GM21367 (cell line): ENCODE results near the gene FBXL16.
A peak's percentile ranks its signal among the peaks of the same experiment; 100 is the strongest.

Source experiments
- ATAC-seq: cut with Tn5 transposase; IDR thresholded peaks from one replicate; pipeline ENCODE4 v1.9.1; 2021; ENCODE audit not compliant: unreplicated experiment

The FBXL16 gene

DNA sequence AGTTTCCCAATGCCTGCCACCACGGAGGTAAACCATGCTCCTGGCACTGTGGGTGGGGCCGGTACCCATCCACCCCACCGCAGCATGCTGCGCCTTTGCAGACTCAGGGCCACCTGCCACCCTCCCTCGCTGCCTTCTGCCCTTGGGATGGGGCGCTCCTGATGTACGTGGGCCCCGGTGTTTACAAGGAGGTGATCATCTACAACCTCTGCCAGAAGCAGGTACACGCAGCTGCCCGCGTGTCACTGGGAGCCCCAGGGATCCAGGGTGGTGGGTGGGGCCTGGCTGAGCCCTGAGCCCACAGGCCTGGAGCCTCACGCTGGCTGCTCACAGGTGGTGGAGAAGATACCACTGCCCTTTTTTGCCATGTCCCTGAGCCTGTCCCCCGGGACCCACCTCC is 39.0 kb downstream of the FBXL16 start:
- ATAC-seq, result no peak

DNA sequence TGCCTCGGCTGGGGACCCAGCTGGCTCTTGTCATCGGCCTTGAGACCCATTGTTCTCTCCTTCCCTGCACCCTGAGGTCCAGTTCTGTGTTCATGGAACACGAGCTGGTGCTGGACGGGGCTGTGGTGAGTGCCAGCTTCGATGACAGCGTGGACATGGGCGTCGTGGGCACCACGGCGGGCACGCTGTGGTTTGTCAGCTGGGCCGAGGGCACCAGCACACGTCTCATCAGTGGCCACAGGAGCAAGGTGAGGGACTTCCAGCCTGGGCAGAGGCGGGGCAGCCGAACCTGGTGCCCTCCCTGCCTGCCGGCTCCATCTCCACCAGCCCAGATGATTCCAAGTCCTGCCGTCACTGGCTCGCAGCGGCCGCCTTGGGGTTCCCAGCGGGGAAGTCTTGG is 43.0 kb downstream of the FBXL16 start:
- ATAC-seq, result no peak

- no peak for ATAC-seq
These were observed 43.5 kb downstream of the FBXL16 start for GRCh38 chr16:662095-662494.

GRCh38 chr16:661184-661821 is 44.3 kb downstream of the FBXL16 start:
- no peak for ATAC-seq

DNA sequence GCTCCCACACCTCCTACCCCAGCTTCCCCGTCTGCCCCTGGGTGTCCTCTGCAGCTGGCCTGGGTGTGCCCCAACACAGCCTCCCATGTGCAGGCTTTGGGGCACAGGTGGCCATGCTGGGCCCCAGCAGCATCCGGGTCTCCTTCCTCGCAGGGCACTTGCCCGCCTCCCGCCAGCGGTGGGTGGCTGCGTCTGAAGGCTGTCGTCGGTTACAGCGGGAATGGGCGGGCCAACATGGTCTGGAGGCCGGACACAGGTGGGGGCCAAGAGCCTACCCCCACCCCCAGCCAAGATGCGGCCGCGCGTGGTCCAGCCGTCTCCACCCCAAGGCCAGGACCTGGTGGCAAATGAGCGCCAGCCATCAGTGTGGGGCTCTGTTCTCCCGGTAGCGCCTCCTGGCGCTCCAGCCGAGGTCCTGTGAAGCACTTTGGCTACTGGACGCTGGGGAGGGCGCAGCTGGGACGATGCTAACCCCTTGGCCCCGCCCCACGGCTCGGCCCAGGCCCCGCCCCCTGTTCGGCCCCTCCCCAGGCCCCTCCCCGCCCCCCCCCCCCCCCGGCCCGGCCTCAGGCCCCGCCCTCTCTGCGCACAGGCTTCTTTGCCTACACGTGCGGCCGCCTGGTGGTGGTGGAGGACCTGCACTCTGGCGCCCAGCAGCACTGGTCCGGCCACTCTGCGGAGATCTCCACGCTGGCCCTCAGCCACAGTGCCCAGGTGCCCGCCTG is 45.0 kb downstream of the FBXL16 start:
- no peak for ATAC-seq

- no peak for ATAC-seq
These were observed 45.5 kb downstream of the FBXL16 start for GRCh38 chr16:660132-660458.

- ATAC-seq, result no peak
These were observed 46.0 kb downstream of the FBXL16 start for GRCh38 chr16:659618-660017.

GRCh38 chr16:658679-659571 is 46.7 kb downstream of the FBXL16 start:
- no peak for ATAC-seq

DNA sequence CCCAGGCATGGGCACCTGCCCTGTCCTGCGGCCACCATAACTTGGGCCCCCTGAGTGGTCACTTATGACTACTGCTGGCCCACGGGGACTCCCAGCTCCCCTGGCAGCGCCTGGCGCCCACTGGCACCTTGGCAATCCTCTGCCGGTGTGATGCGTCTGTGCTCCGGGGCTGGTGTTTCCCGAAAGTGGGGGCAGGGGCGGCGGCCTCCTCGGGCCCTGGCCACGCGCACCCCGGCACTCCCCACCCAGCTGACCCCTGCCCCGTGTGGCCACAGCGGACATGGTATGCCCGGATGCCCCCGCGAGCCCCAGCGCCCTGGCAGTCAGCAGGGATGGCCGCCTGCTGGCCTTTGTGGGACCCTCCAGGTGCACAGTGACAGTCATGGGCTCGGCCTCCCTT is 48.1 kb downstream of the FBXL16 start:
- no peak for ATAC-seq

DNA sequence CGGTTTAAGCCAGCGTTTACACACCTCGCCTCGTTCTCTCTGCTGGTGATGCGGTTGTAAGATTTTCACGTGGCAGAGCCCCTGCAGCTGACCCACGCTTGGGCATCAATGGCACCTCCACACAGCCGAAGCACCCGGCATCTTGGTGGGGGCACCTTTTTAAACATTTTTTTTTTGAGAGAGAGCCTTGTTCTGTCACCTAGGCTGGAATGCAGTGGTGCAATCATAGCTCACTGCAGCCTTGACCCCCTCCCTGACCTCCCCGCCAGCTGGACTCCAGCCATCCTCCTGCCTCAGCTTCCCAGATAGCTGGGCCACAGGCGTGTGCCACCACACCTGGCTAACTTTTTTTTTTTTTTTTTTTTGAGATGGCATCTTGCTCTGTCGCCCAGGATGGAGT is 51.6 kb downstream of the FBXL16 start:
- no peak for ATAC-seq

GRCh38 chr16:652454-653305 is 52.9 kb downstream of the FBXL16 start:
- ATAC-seq, result no peak

GRCh38 chr16:651844-652243 is 53.8 kb downstream of the FBXL16 start:
- no peak for ATAC-seq

GRCh38 chr16:649631-650030 is 56.0 kb downstream of the FBXL16 start:
- no peak for ATAC-seq

GRCh38 chr16:648781-649589 is 56.6 kb downstream of the FBXL16 start, which contains the start of gene WDR90:
Gene WDR90, plus strand, starts transcription at chr16:649365. Its CDS starts 52 bp downstream, at chr16:649417.
- ATAC-seq, result peak; percentile 63

DNA sequence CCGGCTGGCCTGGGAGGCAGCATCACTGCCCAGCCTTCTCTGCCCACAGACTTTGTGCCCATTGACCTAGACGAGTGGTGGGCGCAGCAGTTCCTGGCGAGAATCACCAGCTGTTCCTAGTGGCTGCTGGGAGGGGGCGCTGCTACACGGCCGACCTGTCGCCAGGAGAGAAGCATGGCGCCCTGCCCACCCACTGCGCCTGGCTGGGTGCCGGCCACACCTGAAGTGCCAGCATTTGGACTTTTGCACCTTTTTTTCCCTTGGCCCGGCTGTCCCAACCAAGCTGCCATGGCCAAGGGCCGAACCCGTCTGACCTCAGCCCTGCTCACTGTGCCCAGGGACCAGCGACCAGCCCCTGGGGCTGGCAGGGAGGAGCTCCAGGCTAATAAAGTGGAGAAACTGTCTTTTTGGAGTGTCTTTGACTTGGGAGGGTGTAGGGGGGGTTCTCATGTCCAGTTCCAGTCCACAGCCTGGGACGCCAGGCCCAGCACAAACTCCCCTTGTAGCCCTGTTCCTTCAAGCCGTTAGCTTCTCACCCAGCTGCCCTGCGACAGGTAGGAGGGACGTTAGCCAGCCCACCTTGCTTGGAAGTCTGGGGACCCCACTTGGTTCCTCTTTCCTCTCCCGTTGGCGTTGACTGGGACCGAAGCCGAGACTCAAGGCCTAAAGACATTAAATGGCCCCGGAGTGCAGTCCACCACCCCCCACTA is 57.4 kb downstream of the FBXL16 start:
- ATAC-seq, result no peak

DNA sequence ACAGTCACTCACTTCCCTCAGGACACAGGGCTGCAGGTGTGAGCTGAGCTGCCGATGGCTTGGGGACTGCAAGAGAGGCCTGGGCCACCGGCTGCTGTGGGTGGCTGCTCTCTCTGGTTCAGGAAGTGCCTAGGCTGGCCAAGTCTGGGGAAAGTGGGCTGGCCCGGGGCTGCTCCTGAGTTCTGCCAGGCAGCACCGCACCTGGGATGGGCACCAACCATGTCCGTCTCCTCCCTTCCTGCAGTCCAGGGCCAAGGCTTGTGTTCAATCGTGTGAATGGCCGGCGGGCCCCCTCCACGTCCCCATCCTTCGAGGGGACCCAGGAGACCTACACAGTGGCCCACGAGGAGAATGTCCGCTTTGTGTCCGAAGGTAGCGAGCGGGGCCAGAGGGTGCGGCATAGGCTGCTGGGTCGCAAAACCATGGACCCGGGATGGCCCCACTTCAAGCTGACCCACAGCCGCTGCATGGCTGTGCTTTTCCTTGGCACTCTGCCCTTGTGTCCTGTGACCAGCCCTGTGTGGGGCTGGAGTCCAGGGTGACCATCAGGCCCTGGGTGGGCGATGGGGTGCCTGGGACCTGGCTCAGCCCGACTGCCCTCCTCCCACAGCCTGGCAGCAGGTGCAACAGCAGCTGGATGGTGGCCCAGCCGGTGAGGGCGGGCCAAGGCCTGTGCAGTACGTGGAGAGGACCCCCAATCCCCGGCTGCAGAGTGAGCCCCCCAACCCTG is 58.3 kb downstream of the FBXL16 start:
- ATAC-seq, result no peak

DNA sequence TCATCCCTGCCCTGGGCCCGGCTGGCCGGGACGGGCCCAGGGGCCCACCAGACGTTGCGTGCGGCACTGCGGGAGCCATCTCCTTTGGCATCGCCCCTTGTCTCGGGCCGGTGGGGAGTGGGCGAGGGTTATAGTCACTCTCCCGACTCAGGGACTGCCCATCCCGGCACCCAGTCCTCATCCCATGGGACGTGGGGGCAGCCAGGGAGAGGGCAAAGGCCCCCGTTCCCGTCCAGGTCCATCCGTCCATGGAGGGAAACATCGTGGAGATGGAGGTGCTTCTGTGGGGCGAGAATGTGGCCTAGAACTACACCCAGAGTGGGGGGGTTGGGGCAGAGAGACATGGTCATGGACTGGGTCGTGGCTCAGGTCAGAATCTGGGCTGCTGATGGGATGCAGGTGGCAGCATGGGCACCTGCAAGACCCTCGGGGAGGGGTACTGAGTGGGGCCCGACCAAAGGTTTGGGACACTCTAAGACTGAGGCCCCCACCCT is 58.9 kb downstream of the FBXL16 start:
- no peak for ATAC-seq

GRCh38 chr16:645852-646678 is 59.5 kb downstream of the FBXL16 start:
- ATAC-seq, result no peak
